Mucosa of descending colon (tissue), 3 donors: Measurements from ENCODE around the gene COL5A1. TPM values are rescaled to one million over a fixed set of nuclear protein-coding genes. Genes with fewer than 3 reads are reported as not detected.

Source experiments
- ATAC-seq: fragments of 200-7000 bp; cut with Tn5 transposase; one replicate; pipeline ENCODE4 v1.9.1; 2020; ENCODE audit warnings: mild to moderate bottlenecking, moderate library complexity
- DNase-seq, 3 donors: peaks; one replicate each; pipeline ENCODE4 v3.0.0-alpha.2; 2020
- H3K36me3 ChIP-seq: fragments of 200-600 bp; one replicate; pipeline ENCODE4 v1.8.0; 2021; ENCODE audit warnings: low read depth, mild to moderate bottlenecking
- H3K4me1 ChIP-seq: fragments of 200-600 bp; one replicate; pipeline ENCODE4 v1.8.0; 2021; ENCODE audit warnings: low read depth, mild to moderate bottlenecking
- H3K4me3 ChIP-seq: fragments of 200-600 bp; one replicate; pipeline ENCODE4 v1.8.0; 2021; ENCODE audit warnings: mild to moderate bottlenecking
- H3K9me3 ChIP-seq: fragments of 200-600 bp; one replicate; pipeline ENCODE4 v1.8.0; 2021; ENCODE audit warnings: mild to moderate bottlenecking
- intact Hi-C, 2 donors: fragments of 100-400 bp; cut with DNase I in 1 of 2; cut with micrococcal nuclease in 1 of 2; formaldehyde crosslinking; loops; one replicate each; pipeline versions ENCODE4 v1.11.0 to v1.11.1; 2022; cut with DNase I, micrococcal nuclease
- total RNA-seq, 3 donors: library from RNA; stranded (reverse); fragmentation: NEBNext Ultra II Directional in 2 of 3; extraction: Animal tissue kit (Norgen Biotek cat#: 25700) in 2 of 3; gene quantifications; one replicate each; pipeline versions ENCODE4 v1.2.1 to v1.2.4, GENCODE V29; 2021 to 2023
- TF ChIP-seq, protein P1 (sequence below): fragments of 200-600 bp; IDR thresholded peaks from one replicate; pipeline ENCODE4 v1.8.0; 2022; ENCODE audit warnings: antibody characterized with exemption, mild to moderate bottlenecking
- donor health status: DM: no; HTN: no; CAD: no; lungs with moderate emphysema.
- donor health status: DM: no; HTN: no; CAD: no.
- donor health status: DM: no; HTN: yes; CAD: no.

Gene COL5A1
- total RNA-seq, 3 donors from 2014 or later, result 8.6 to 62.3 (median 22.2) TPM

DNA sequence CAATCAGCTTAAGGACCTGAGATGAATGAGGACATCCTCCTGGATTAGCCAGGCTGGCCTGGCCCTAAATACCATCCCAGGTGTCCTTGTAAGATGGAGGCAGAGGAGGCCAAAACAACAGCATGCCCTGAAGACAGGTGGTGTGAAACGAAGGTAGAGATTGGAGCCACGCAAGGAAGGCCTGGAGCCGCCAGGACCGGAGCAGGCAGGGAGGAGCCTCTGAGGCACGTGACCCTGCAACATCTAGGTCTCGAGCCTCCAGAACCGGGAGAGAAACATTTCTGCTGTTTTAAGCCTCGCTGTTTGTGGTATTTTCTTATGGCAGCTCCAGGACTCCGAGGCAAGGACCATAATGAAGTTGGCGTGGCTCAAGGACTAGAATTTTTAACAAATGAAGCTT lies 9.7 kb upstream of the COL5A1 start:
- Histone ChIP-seq H3K36me3 (no peaks in the 10 kb centered on the region), H3K9me3 (no peaks in the 10 kb centered on the region), H3K4me3 (no peak overlapping the region), H3K4me1 (no peaks in the 10 kb centered on the region)
- intact Hi-C loops, result no loop called here
- no peak for ATAC-seq
- TF ChIP-seq, protein P1, sequence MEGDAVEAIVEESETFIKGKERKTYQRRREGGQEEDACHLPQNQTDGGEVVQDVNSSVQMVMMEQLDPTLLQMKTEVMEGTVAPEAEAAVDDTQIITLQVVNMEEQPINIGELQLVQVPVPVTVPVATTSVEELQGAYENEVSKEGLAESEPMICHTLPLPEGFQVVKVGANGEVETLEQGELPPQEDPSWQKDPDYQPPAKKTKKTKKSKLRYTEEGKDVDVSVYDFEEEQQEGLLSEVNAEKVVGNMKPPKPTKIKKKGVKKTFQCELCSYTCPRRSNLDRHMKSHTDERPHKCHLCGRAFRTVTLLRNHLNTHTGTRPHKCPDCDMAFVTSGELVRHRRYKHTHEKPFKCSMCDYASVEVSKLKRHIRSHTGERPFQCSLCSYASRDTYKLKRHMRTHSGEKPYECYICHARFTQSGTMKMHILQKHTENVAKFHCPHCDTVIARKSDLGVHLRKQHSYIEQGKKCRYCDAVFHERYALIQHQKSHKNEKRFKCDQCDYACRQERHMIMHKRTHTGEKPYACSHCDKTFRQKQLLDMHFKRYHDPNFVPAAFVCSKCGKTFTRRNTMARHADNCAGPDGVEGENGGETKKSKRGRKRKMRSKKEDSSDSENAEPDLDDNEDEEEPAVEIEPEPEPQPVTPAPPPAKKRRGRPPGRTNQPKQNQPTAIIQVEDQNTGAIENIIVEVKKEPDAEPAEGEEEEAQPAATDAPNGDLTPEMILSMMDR, result no peak
- DNase-seq, result peak in 2 of 3 donors; percentile 5

DNA sequence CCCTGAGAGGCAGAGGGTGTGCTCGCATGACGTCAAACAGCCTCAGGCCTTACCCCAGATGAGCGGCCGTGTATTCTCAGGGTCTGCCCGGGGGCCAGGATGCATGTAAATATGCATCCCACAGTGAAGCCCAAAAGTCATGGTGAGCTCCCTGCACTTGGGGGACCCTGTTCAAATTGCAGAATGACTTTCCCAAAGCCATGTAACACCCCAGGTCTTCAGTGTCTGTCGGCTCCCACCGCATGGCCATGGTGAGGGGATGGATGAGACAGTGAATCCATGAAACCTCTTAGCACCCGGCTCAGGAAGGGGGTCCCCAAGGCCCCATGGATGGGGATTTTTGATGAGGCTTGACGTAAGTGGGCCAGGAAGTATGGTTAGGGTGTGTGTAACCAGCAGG lies 9.3 kb upstream of the COL5A1 start:
- Histone ChIP-seq H3K4me1 (no peaks in the 10 kb centered on the region), H3K9me3 (no peaks in the 10 kb centered on the region), H3K4me3 (no peak overlapping the region), H3K36me3 (no peaks in the 10 kb centered on the region)
- TF ChIP-seq, protein P1, result no peak
- ATAC-seq (no peak), DNase-seq (peak in 2 of 3 donors; percentile 1 to 18)
- intact Hi-C loops, result no loop called here

DNA sequence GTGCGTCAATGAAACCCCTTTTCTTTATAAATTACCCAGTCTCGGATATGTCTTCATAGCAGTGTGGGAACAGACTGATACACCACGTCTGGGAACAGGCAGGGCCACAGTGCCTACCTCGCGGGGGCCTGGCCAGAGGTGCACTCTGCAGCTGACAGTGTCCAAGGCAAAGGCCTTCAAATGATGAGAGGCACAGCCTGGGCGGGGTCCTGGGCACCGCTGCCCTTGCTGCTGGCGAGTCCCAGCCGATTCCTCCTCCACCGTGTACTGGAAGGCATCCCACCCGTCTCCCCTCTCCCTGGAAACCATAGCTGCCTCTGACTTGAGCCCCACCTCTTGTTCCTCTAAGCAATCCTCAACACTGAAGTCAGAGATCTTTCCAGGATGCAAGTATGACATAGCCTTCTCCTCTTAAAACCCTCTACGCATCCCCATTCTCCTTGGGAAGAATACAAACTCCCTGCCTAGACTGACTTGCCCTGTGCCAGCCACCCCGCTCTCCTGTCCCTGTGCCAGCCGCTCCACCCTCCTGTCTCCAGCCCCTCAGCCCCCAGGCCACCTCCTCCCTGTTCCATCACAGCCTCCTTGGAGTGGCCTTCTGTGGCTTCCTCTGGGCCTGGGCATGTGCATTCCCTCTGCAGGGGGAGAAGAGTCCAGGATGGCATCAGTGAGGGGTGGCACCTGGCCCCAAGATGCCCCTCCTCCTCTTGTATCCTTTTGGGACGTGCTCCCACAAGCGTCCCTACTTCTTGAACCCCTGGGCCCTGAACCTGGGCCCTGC lies 8.1 kb upstream of the COL5A1 start:
- TF ChIP-seq, protein P1, result no peak
- DNase-seq (peak in 2 of 3 donors; percentile 10 to 31), ATAC-seq (no peak)
- Histone ChIP-seq H3K4me1 (no peaks in the 10 kb centered on the region), H3K36me3 (no peaks in the 10 kb centered on the region), H3K4me3 (no peak overlapping the region), H3K9me3 (no peaks in the 10 kb centered on the region)
- intact Hi-C loops, result no loop called here

DNA sequence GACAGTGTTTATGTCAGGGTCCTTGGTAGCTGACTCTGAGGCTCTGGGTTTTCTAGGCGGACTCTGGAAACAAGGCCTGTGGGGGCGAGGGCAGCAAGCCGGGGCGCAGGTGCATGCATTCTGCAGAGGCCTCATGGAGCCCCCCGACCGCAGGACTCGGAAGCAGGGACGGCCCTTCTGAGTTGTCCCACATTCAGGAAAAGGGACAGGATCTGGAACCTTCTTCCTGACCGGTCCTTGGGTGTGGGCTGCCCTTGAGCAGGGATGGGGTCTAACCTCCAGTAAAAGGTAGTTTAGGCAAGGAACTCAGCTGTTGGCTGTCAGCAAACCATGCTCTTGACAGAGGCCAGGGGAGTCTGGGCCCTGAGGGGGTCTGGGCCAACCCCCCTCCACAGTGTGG lies 7.4 kb upstream of the COL5A1 start:
- intact Hi-C loops, result no loop called here
- ATAC-seq (no peak), DNase-seq (peak in 2 of 3 donors; percentile 8 to 16)
- H3K4me3 ChIP-seq, result no peak overlapping the region
- no peaks in the 10 kb centered on the region for H3K4me1 ChIP-seq
- TF ChIP-seq, protein P1, result no peak
- no peaks in the 10 kb centered on the region for H3K36me3 ChIP-seq
- no peaks in the 10 kb centered on the region for H3K9me3 ChIP-seq

DNA sequence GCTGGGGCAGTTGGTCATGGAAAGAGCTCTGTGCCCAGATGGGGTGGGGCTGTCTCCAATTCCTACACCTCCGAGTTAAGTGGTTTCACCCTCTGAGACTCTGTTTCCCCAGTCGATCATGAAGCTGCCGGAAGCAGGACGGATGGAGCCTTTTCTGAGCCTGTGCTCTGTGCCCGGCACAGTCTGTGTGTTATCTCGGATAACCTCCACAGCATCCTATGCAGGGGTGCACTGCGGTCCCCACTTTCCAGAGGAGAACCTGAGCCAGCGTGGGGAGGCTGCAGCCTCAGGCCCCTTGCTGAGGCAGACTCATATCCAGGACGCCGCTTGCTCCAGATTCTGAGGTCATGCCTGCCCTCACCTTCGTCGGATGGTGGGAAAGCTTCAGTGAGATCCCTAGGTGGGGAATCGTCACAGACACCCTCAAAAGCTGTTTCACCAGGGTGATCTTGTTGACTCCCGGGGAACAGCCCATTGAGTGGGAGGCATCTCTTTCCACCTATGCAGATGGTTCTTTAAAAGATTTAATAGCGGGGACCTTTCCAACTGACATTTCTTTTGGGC lies 6.9 kb upstream of the COL5A1 start:
- H3K36me3 ChIP-seq, result no peaks in the 10 kb centered on the region
- DNase-seq, result peak in 2 of 3 donors; percentile 8 to 13
- no peaks in the 10 kb centered on the region for H3K9me3 ChIP-seq
- intact Hi-C loops, result no loop called here
- TF ChIP-seq, protein P1, result no peak
- no peak for ATAC-seq
- H3K4me1 ChIP-seq, result no peaks in the 10 kb centered on the region
- no peak overlapping the region for H3K4me3 ChIP-seq
